T-helper 2 cell treated with Interferon-gamma antibody and Interleukin-4, amounts not matched to agents 5 μg/mL and 100 μg/mL, for 36 hours (primary cell): ENCODE results near the gene ARHGAP31.
"Not testable (repeated sequence)": the region's sequence is repeated elsewhere in the genome, so short reads cannot be mapped to it uniquely, and the experiment has no call there.

ENCODE experiments used
- DNase-seq: peaks from one replicate; pipeline ENCODE4 v3.0.0; 2021; ENCODE audit warnings: low spot score
- H3K27ac Mint-ChIP-seq: one replicate; pipeline ENCODE4 v1.8.0; 2021; ENCODE audit warnings: mild to moderate bottlenecking, mixed read lengths
- H3K27me3 Mint-ChIP-seq: one replicate; pipeline ENCODE4 v1.8.0; 2021; ENCODE audit warnings: low read depth, mixed read lengths
- H3K36me3 Mint-ChIP-seq: one replicate; pipeline ENCODE4 v1.8.0; 2021; ENCODE audit warnings: low read depth, mixed read lengths
- H3K4me1 Mint-ChIP-seq: one replicate; pipeline ENCODE4 v1.8.0; 2021; ENCODE audit warnings: low read depth, mixed read lengths
- H3K4me3 Mint-ChIP-seq: one replicate; pipeline ENCODE4 v1.8.0; 2022; ENCODE audit warnings: mild to moderate bottlenecking, moderate library complexity, mixed read lengths
- H3K9me3 Mint-ChIP-seq: one replicate; pipeline ENCODE4 v1.8.0; 2021; ENCODE audit warnings: mixed read lengths

ARHGAP31 gene

GRCh38 chr3:119320785-119321184 is 26.6 kb downstream of the ARHGAP31 start:
- DNase-seq, H3K36me3 Mint-ChIP-seq, H3K9me3 Mint-ChIP-seq, H3K4me3 Mint-ChIP-seq, H3K27ac Mint-ChIP-seq: not testable (repeated sequence)
- Mint-ChIP-seq H3K4me1 (peaks cover 17% of the 10 kb centered on the region), H3K27me3 (peaks cover 20% of the 10 kb centered on the region)

DNA sequence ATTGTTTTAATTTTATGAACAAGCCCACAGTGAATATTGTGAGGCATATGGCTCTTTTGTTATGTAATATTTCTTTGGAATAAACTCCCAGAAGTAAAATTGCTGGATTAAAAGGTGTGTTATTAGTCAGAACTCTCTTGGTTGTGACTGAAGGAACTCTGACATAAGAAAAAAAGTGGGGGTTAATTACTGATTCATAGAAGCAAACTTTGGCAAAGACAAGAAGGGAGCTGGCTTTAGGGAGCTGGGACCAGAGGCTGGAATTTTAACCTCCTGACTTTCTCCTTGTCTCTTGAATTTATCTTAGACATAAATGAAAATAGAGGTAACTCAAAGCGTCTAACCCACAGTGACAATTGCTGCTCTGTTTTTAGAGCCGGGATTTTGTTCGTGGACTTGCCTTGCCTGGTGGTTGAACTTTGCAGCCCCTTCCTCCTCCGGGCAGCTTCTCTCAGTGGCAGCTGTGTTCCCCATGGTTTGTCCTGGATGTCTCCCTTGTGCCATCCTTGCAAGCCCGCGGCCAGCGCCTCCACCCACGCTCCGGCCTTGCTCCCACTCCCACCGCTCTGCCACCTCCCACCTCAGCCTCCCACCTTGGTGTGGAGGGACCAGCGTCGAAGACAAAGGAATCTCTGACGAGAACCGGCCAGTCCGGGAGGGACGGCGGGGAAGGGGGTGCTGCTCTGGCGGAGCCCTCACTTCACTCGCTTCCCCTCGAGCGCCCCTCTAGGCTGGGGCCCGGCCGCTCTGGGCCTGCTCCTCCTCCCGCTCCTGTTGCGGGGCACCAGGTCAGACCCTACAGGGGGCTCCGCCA is 28.0 kb downstream of the ARHGAP31 start:
- H3K4me1 Mint-ChIP-seq, result peaks cover 17% of the 10 kb centered on the region
- H3K27ac Mint-ChIP-seq, result peak overlapping the region; percentile 74
- DNase-seq, result peak; percentile 12
- H3K36me3 Mint-ChIP-seq, result no peaks in the 10 kb centered on the region
- H3K27me3 Mint-ChIP-seq, result peaks cover 20% of the 10 kb centered on the region
- no peaks in the 10 kb centered on the region for H3K9me3 Mint-ChIP-seq
- H3K4me3 Mint-ChIP-seq, result peak overlapping the region; percentile 69

GRCh38 chr3:119322835-119323722 is 28.9 kb downstream of the ARHGAP31 start:
- Mint-ChIP-seq H3K4me3 (peak overlapping the region; percentile 80), H3K4me1 (peaks cover 17% of the 10 kb centered on the region), H3K36me3 (no peaks in the 10 kb centered on the region), H3K9me3 (no peaks in the 10 kb centered on the region), H3K27ac (peak overlapping the region; percentile 86), H3K27me3 (peaks cover 21% of the 10 kb centered on the region)
- DNase-seq, result peak; percentile 96

- DNase-seq, result no peak
- Mint-ChIP-seq H3K4me3 (peak overlapping the region; percentile 80), H3K36me3 (no peaks in the 10 kb centered on the region), H3K4me1 (peaks cover 17% of the 10 kb centered on the region), H3K27ac (peak overlapping the region; percentile 86), H3K27me3 (peaks cover 21% of the 10 kb centered on the region), H3K9me3 (no peaks in the 10 kb centered on the region)
Observed at GRCh38 chr3:119323723-119324085, 29.5 kb downstream of the ARHGAP31 start.

- Mint-ChIP-seq H3K27ac (no peak overlapping the region), H3K4me1 (peaks cover 16% of the 10 kb centered on the region), H3K36me3 (no peaks in the 10 kb centered on the region), H3K27me3 (peaks cover 14% of the 10 kb centered on the region), H3K9me3 (no peaks in the 10 kb centered on the region), H3K4me3 (no peak overlapping the region)
- no peak for DNase-seq
Observed at GRCh38 chr3:119324899-119325298, 30.7 kb downstream of the ARHGAP31 start.

GRCh38 chr3:119326976-119327375 is 32.8 kb downstream of the ARHGAP31 start:
- no peak for DNase-seq
- H3K4me1 Mint-ChIP-seq, result peaks cover 15% of the 10 kb centered on the region
- H3K9me3 Mint-ChIP-seq, result no peaks in the 10 kb centered on the region
- no peak overlapping the region for H3K27ac Mint-ChIP-seq
- no peak overlapping the region for H3K4me3 Mint-ChIP-seq
- no peaks in the 10 kb centered on the region for H3K36me3 Mint-ChIP-seq
- H3K27me3 Mint-ChIP-seq, result peaks cover 4% of the 10 kb centered on the region

GRCh38 chr3:119329551-119329950 is 35.4 kb downstream of the ARHGAP31 start:
- no peak for DNase-seq
- H3K27me3 Mint-ChIP-seq, result peaks cover 4% of the 10 kb centered on the region
- H3K4me3 Mint-ChIP-seq, result no peak overlapping the region
- H3K9me3 Mint-ChIP-seq, result no peaks in the 10 kb centered on the region
- no peaks in the 10 kb centered on the region for H3K36me3 Mint-ChIP-seq
- peaks cover 3% of the 10 kb centered on the region for H3K4me1 Mint-ChIP-seq
- no peak overlapping the region for H3K27ac Mint-ChIP-seq

DNA sequence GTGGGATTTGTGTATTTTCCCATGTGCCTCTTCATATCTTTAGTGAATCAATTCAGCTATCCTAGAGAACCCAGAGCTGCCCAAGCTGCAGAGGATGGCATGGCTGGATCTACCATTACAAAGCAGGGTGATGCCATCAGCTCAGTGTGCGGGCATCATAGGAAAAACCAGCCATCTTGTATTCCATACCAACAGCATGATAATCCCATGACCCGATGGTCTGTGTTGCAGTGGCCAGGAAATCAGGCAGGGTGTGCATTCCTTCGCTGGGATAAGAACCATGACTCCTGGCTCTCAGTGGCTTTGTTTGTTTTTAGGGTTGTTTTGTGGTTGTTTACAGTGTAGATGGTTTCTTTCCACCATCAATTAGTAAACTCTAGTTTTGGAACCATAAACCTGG is 36.0 kb downstream of the ARHGAP31 start:
- Mint-ChIP-seq H3K36me3 (no peaks in the 10 kb centered on the region), H3K4me1 (no peaks in the 10 kb centered on the region), H3K27me3 (peaks cover 2% of the 10 kb centered on the region), H3K9me3 (no peaks in the 10 kb centered on the region), H3K27ac (no peak overlapping the region), H3K4me3 (no peak overlapping the region)
- DNase-seq, result no peak

DNA sequence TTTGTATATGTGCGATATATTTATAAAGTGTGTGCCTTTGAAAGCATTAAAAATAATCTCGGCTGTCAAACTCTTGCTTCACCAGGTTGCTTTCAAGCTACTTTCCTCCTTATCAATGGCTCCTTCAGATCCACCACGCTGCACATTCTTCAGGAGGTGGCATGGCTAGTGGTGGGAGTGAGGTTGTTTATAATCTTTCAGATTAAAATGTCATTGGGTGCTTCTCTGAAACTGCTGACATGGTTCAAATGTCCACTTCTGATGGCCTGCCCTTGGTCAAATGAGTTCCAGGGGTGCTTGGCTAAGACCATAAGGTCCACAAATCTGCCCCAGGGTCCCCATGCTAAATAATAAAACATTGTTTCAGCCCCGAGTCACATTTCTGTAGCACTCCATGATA is 36.7 kb downstream of the ARHGAP31 start:
- Mint-ChIP-seq H3K27ac (no peak overlapping the region), H3K9me3 (no peaks in the 10 kb centered on the region), H3K36me3 (no peaks in the 10 kb centered on the region)

GRCh38 chr3:119331661-119332060 is 37.5 kb downstream of the ARHGAP31 start:
- no peak for DNase-seq
- no peaks in the 10 kb centered on the region for H3K36me3 Mint-ChIP-seq
- peaks cover 2% of the 10 kb centered on the region for H3K27me3 Mint-ChIP-seq
- H3K9me3 Mint-ChIP-seq, result no peaks in the 10 kb centered on the region
- H3K27ac Mint-ChIP-seq, result no peak overlapping the region
- H3K4me1 Mint-ChIP-seq, result no peaks in the 10 kb centered on the region
- no peak overlapping the region for H3K4me3 Mint-ChIP-seq

More for the DNA sequence above, 36.7 kb downstream of the ARHGAP31 start:
- H3K4me3 Mint-ChIP-seq, result no peak overlapping the region
- no peaks in the 10 kb centered on the region for H3K4me1 Mint-ChIP-seq
- peaks cover 2% of the 10 kb centered on the region for H3K27me3 Mint-ChIP-seq
- no peak for DNase-seq

DNA sequence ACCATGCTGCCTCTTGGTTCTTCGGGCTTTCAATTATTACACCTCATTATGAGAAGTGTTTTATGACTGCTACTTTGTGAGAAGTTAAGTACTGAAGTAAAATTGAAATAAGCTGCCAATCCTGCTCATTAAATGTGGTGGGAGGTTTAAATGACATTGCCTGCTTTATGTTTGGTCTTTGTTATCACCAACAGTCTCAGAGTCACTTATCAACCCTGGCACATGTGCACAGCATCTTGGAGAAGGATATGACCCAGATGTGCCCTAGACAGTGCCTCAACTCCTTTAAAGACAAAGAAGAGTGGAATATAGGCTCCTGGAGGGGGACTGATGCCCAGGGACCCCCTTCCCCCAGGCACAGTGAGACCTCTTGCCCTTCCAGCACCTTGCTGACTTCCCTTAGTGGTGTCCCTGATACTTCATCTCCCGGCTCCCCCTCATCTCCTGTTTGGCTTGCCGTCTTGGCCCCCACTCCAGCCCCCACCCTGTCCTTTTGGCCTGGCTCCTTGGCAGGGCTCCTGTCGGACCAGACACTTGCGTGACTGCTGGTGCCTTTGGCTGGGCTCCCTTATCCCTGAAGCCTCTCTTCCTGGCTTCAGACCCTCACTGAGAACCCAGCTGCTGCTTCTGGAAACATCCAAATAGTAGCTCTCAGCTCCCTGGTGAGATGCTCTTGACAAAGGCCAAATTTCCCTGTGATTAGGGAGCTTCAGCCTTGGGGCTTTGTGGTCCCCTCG is 39.8 kb downstream of the ARHGAP31 start:
- Mint-ChIP-seq H3K27ac (no peak overlapping the region), H3K9me3 (no peaks in the 10 kb centered on the region), H3K4me3 (no peak overlapping the region)

GRCh38 chr3:119336823-119337222 is 42.6 kb downstream of the ARHGAP31 start:
- Mint-ChIP-seq H3K9me3 (no peaks in the 10 kb centered on the region), H3K27ac (no peak overlapping the region), H3K4me1 (no peaks in the 10 kb centered on the region), H3K36me3 (no peaks in the 10 kb centered on the region), H3K4me3 (no peak overlapping the region), H3K27me3 (no peaks in the 10 kb centered on the region)
- DNase-seq, result no peak

More for the DNA sequence above, 39.8 kb downstream of the ARHGAP31 start:
- Mint-ChIP-seq H3K4me1 (no peaks in the 10 kb centered on the region), H3K27me3 (no peaks in the 10 kb centered on the region), H3K36me3 (no peaks in the 10 kb centered on the region)
- DNase-seq, result no peak

DNA sequence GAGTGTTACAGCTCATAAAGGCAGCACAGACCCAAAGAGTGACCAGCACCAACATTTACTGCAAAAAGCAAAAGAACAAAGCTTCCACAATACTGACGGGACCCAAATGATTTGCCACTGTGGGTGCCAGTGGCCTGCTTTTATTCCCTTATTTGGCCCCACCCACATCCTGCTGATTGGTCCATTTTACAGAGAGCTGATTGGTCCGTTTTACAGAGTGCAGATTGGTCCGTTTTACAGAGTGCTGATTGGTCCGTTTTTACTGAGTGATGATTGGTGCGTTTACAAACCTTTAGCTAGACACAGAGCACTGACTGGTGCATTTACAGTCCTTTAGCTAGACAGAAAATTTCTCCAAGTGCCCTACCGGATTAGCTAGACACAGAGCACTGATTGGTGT is 43.2 kb downstream of the ARHGAP31 start:
- not testable (repeated sequence) for H3K9me3 Mint-ChIP-seq, H3K27ac Mint-ChIP-seq, H3K36me3 Mint-ChIP-seq, H3K4me1 Mint-ChIP-seq, H3K27me3 Mint-ChIP-seq, H3K4me3 Mint-ChIP-seq, DNase-seq

- Mint-ChIP-seq H3K9me3 (no peaks in the 10 kb centered on the region), H3K4me1 (no peaks in the 10 kb centered on the region), H3K27me3 (no peaks in the 10 kb centered on the region), H3K4me3 (no peak overlapping the region), H3K36me3 (no peaks in the 10 kb centered on the region), H3K27ac (no peak overlapping the region)
- DNase-seq, result no peak
Observed at GRCh38 chr3:119338754-119339153, 44.6 kb downstream of the ARHGAP31 start.
